GM12878 (cell line): ENCODE measurements around the gene CCDC97. TPM values are rescaled to one million over a fixed set of nuclear protein-coding genes. Genes with fewer than 3 reads are reported as not detected.

Experiments used
- ATAC-seq: fragments of 200-7000 bp; cut with Tn5 transposase; 3 replicates; pipeline ENCODE4 v1.9.1; 2020; ENCODE audit warnings: mild to moderate bottlenecking, moderate library complexity
- BruUV-seq: library from RNA; stranded (reverse); fragments of 400-500 nt; replicated peaks from 2 replicates; lab custom pipeline; 2021; lab: Mats Ljungman, UMichigan
- CTCF ChIA-PET: fragments of 300-600 bp; sonication (Branson Sonifier 250); formaldehyde crosslinking; extraction: SDS; loops from one replicate; lab custom pipeline; 2021; ENCODE audit warnings: inconsistent platforms; lab: Yijun Ruan, JAX
- POLR2A ChIA-PET: fragments of 350-600 bp; formaldehyde crosslinking; extraction: SDS; loops from one replicate; lab custom pipeline; 2021; ENCODE audit warnings: inconsistent platforms; lab: Charles Lee
- RAD21 ChIA-PET: fragments of 300-600 bp; sonication (Branson Sonifier 250); formaldehyde crosslinking; loops from one replicate; lab custom pipeline; 2023; ENCODE audit warnings: antibody characterized with exemption; ENCODE audit not compliant: unreplicated experiment; lab: Charles Lee
- SMC1A ChIA-PET: fragments of 300-600 bp; sonication (Branson Sonifier 250); formaldehyde crosslinking; loops from one replicate; lab custom pipeline; 2023; ENCODE audit not compliant: unreplicated experiment, uncharacterized antibody; lab: Charles Lee
- DNase-seq: peaks from one replicate; pipeline ENCODE4 v3.0.0-alpha.2; 2011; ENCODE audit warnings: low read depth, low spot score
- FAIRE-seq: peaks from 3 replicates; lab custom pipeline; 2011; peaks lifted over from hg19 to GRCh38; lab: Jason Lieb, UNC
- H2AFZ ChIP-seq: 2 replicates; pipeline ENCODE4 v1.6.0; 2011; ENCODE audit warnings: low read depth, low read length, control low read depth; ENCODE audit not compliant: control insufficient read depth
- H3K27ac ChIP-seq: 2 replicates; pipeline ENCODE4 v1.5.1; 2011; ENCODE audit warnings: control low read depth; ENCODE audit not compliant: control insufficient read depth, insufficient read depth
- H3K27me3 ChIP-seq, 2 experiments: replicated peaks in 1 of 2; 2 replicates each; pipeline versions ENCODE4 v1.6.0 to v1.6.1; 2011; ENCODE audit warnings: low read length in 1 of 2; ENCODE audit not compliant: control insufficient read depth in 2 of 2, insufficient read depth in 2 of 2
- H3K36me3 ChIP-seq, 2 experiments: 2 replicates each; pipeline ENCODE4 v1.5.1; 2011; ENCODE audit warnings: low read length in 1 of 2; ENCODE audit not compliant: control insufficient read depth in 2 of 2, insufficient read depth in 2 of 2
- H3K4me1 ChIP-seq: 2 replicates; pipeline ENCODE4 v1.6.1; 2011; ENCODE audit warnings: mild to moderate bottlenecking, low read length, moderate library complexity, mixed read lengths; ENCODE audit not compliant: control insufficient read depth, insufficient read depth
- H3K4me2 ChIP-seq: 2 replicates; pipeline ENCODE4 v1.6.0; 2011; ENCODE audit warnings: control low read depth; ENCODE audit not compliant: control insufficient read depth, insufficient read depth
- H3K4me3 ChIP-seq: fragments of 200-600 bp; sonication (generic); 2 replicates; pipeline ENCODE4 v1.5.1; 2016
- H3K79me2 ChIP-seq: 2 replicates; pipeline ENCODE4 v1.6.0; 2011; ENCODE audit warnings: low read length; ENCODE audit not compliant: control insufficient read depth, insufficient read depth
- H3K9ac ChIP-seq: 2 replicates; pipeline ENCODE4 v1.8.0; 2011; ENCODE audit warnings: low read length, control low read depth, mixed read lengths; ENCODE audit not compliant: control insufficient read depth, insufficient read depth
- H3K9me3 ChIP-seq: replicated peaks from 3 replicates; pipeline ENCODE4 v1.5.1; 2011; ENCODE audit warnings: mild to moderate bottlenecking, low read length; ENCODE audit not compliant: control insufficient read depth, insufficient read depth
- H4K20me1 ChIP-seq: 2 replicates; pipeline ENCODE4 v1.6.0; 2011; ENCODE audit not compliant: control insufficient read depth, insufficient read depth
- CREB1 ChIP-seq: IDR thresholded peaks from 2 replicates; pipeline ENCODE4 v1.6.1; 2012; ENCODE audit warnings: low read depth, mild to moderate bottlenecking, inconsistent platforms
- DPF2 ChIP-seq: fragments of 450-650 bp; IDR thresholded peaks from 2 replicates; pipeline ENCODE4 v1.6.1; 2017; ENCODE audit warnings: mild to moderate bottlenecking
- EGR1 ChIP-seq, 2 experiments: IDR thresholded peaks; 1 replicate in 1 of 2; 2 replicates in 1 of 2; pipeline ENCODE4 v1.6.1; 2011 to 2012; ENCODE audit warnings: low read depth in 2 of 2, low read length in 2 of 2, borderline replicate concordance in 1 of 2, mild to moderate bottlenecking in 1 of 2, moderate library complexity in 1 of 2
- FOXM1 ChIP-seq: IDR thresholded peaks from 2 replicates; pipeline ENCODE4 v1.6.1; 2012; ENCODE audit warnings: low read depth, mild to moderate bottlenecking, inconsistent platforms, low read length, moderate library complexity
- HDGF ChIP-seq: fragments of 450-650 bp; IDR thresholded peaks from 2 replicates; pipeline ENCODE4 v1.6.1; 2016; ENCODE audit warnings: antibody characterized with exemption
- LARP7 ChIP-seq: fragments of 450-650 bp; IDR thresholded peaks from 2 replicates; pipeline ENCODE4 v1.6.1; 2017; ENCODE audit warnings: mild to moderate bottlenecking
- NFXL1 ChIP-seq: fragments of 450-650 bp; IDR thresholded peaks from 2 replicates; pipeline ENCODE4 v1.6.1; 2017; ENCODE audit warnings: antibody characterized with exemption, mild to moderate bottlenecking, borderline replicate concordance
- PAX8 ChIP-seq: fragments of 450-650 bp; IDR thresholded peaks from 2 replicates; pipeline ENCODE4 v1.6.1; 2017; ENCODE audit warnings: mild to moderate bottlenecking, moderate library complexity
- POLR2A ChIP-seq: IDR thresholded peaks from 2 replicates; pipeline ENCODE4 v1.6.1; 2011; ENCODE audit warnings: low read depth, mild to moderate bottlenecking, low read length
- POLR2AphosphoS5 ChIP-seq: IDR thresholded peaks from 2 replicates; pipeline ENCODE4 v1.6.1; 2011; ENCODE audit warnings: mild to moderate bottlenecking, low read length, inconsistent platforms
- RBBP5 ChIP-seq: fragments of 200-600 bp; sonication (generic); conservative IDR thresholded peaks from 2 replicates; pipeline ENCODE4 v1.6.1; 2016
- SMAD1 ChIP-seq: fragments of 450-650 bp; IDR thresholded peaks from 2 replicates; pipeline ENCODE4 v1.6.1; 2018; ENCODE audit warnings: mild to moderate bottlenecking, low read depth; ENCODE audit not compliant: partially characterized antibody
- TCF12 ChIP-seq: IDR thresholded peaks from 2 replicates; pipeline ENCODE4 v1.6.1; 2011; ENCODE audit warnings: low read depth, mild to moderate bottlenecking, low read length
- USF2 ChIP-seq: IDR thresholded peaks from 2 replicates; pipeline ENCODE4 v1.6.1; 2011; ENCODE audit warnings: low read depth, low read length, improper control_type of control experiment, borderline replicate concordance
- ZBTB4 ChIP-seq: fragments of 450-650 bp; formaldehyde crosslinking; IDR thresholded peaks from 2 replicates; pipeline ENCODE4 v1.4.0; 2022; ENCODE audit warnings: mild to moderate bottlenecking, moderate library complexity
- ZNF622 ChIP-seq: fragments of 450-650 bp; IDR thresholded peaks from 2 replicates; pipeline ENCODE4 v1.6.1; 2017; ENCODE audit warnings: mild to moderate bottlenecking, inconsistent platforms
- WGBS: methylation state at CpG from one replicate; pipeline ENCODE4 v1.1.6; 2016; ENCODE audit warnings: low lambda C conversion rate; ENCODE audit not compliant: insufficient replicate concordance, insufficient coverage; ENCODE audit errors: missing lambda C conversion rate; 5-methylcytosine and 5-hydroxymethylcytosine counted together
- in situ Hi-C: fragments of 300-500 bp; cut with MboI; formaldehyde crosslinking; loops from 9 replicates; pipeline ENCODE4 v1.14.3; 2018; ENCODE audit warnings: mixed read lengths
- intact Hi-C: fragments of 100-400 bp; cut with micrococcal nuclease; formaldehyde crosslinking; loops from one replicate; pipeline ENCODE4 v1.14.2; 2022; ENCODE audit not compliant: unreplicated experiment
- polyA plus RNA-seq, 11 experiments: library from polyadenylated mRNA; depleted of rRNA in 4 of 11; unstranded in 6 of 11; stranded (reverse) in 5 of 11; fragments of >200 nt; fragmentation: Nextera tagmentation in 4 of 11; fragmentation: Illumina TruSeq in 1 of 11; extraction: Ambion mirVana in 4 of 11; extraction: Trizol in 1 of 11; gene quantifications; 1 replicate in 1 of 11; 2 replicates in 10 of 11; pipeline versions ENCODE4 v1.2.1 to v1.2.3, GENCODE V29; 2011 to 2016; ENCODE audit warnings: inconsistent platforms in 2 of 11, missing spikeins in 2 of 11, low read depth in 1 of 11
- total RNA-seq, 4 experiments: library from RNA; depleted of rRNA in 3 of 4; stranded (reverse); fragments of >200 nt in 3 of 4; fragmentation: Illumina TruSeq in 1 of 4; extraction: Trizol in 1 of 4; gene quantifications; 2 replicates each; pipeline versions ENCODE4 v1.2.1 to v1.2.3, GENCODE V29; 2013 to 2021
- TF ChIP-seq, protein P1 (sequence below): IDR thresholded peaks from 2 replicates; pipeline ENCODE4 v1.6.1; 2011; ENCODE audit warnings: borderline replicate concordance, low read depth, mild to moderate bottlenecking, moderate library complexity, low read length; ENCODE audit not compliant: insufficient read depth, poor library complexity, severe bottlenecking

Gene CCDC97
- total and polyA plus RNA-seq, 10 of the 15 experiments (the other 5 are each of a cell fraction or from before 2014, with no cell fraction given), result 1.8 to 34.1 (median 18.8) TPM

DNA sequence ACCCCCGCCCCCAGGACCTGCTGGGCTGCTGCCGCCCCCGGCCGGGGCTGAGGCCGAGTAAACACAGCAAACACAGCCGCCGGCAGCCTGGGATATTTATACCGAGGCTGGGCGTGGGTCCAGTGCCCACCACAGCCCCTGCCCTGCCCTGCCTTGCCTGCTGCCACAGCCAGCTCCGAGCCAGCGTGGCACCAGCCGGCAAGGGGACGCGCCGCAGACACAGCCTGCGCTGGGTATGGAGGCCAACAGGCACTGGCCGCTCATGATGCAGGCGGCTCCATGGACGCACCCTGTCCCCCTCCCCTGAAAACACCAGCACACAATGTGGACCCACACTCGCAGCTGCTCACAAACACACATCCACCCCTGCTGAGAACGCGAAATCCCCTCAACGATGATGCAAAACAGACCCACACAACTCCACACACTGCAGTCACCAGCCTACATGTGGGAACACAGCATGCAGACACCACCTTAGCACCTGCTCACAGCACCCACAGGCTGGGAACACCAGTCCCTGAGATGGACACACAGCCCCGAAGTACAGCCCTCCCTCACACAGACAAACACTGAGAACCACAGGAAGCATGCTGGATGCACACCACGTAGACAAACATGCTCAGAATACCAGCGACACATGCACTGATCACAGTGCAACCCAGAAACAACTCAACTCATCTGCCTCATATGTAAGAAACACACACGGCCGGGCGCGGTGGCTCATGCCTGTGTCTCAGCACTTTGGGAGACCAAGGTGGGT lies 16.2 kb downstream of the CCDC97 start:
- 23% methylated on average over 27 of the region's 30 CpGs for WGBS
- Histone ChIP-seq H3K27me3 (no peaks in the 10 kb centered on the region), H3K4me3 (peak overlapping the region; percentile 77; the same call in 1 of the 2 replicates), H3K4me1 (peaks cover 37% of the 10 kb centered on the region), H3K4me2 (peak overlapping the region; percentile 93), H3K36me3 (peaks cover 5 to 24% of the 10 kb centered on the region in 2 experiments), H3K79me2 (peaks cover 10% of the 10 kb centered on the region), H3K9me3 (no peaks in the 10 kb centered on the region), H3K27ac (peak overlapping the region; percentile 93), H2AFZ (no peak overlapping the region; the same call in 1 of the 2 replicates), H4K20me1 (no peaks in the 10 kb centered on the region), H3K9ac (peak overlapping the region; percentile 75; the same call in 1 of the 2 replicates)
- ChIA-PET SMC1A (interaction anchor here (1.4 to 1.8 kb wide), 4 partner anchors 18 to 67 kb away, joined by 3 to 5 read pairs (median 4); partner anchors contain the start of gene HNRNPUL1), RAD21 (interaction anchor here (0.6 to 2.8 kb wide), 4 partner anchors 17 to 28 kb away, joined by 3 to 26 read pairs (median 4); partner anchors contain the start of gene TGFB1), CTCF (interaction anchor here (0.8 to 2.1 kb wide), 5 partner anchors 18 to 126 kb away, joined by 3 to 10 read pairs (median 3); no protein-coding TSS in a partner anchor), POLR2A (no interaction called here)
- no TSS peak for BruUV-seq
- in situ Hi-C loops, result no loop called here
- intact Hi-C loops, result loop anchor here (2.0 kb wide), 1 partner anchor 25 kb away; no protein-coding TSS in a partner anchor
- FAIRE-seq (peak; percentile 86), ATAC-seq (peak; percentile 30), DNase-seq (no peak)
- peak; percentile 66 for TF ChIP-seq CREB1
- TF ChIP-seq NFXL1, result no peak
- TF ChIP-seq POLR2AphosphoS5, result peak; percentile 57; the same call in 1 of the 2 replicates
- TF ChIP-seq, protein P1, sequence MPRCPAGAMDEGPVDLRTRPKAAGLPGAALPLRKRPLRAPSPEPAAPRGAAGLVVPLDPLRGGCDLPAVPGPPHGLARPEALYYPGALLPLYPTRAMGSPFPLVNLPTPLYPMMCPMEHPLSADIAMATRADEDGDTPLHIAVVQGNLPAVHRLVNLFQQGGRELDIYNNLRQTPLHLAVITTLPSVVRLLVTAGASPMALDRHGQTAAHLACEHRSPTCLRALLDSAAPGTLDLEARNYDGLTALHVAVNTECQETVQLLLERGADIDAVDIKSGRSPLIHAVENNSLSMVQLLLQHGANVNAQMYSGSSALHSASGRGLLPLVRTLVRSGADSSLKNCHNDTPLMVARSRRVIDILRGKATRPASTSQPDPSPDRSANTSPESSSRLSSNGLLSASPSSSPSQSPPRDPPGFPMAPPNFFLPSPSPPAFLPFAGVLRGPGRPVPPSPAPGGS, result peak; percentile 7
- no peak for TF ChIP-seq ZNF622
- TF ChIP-seq ZBTB4 (CRISPR knock-in tag), result no peak
- TF ChIP-seq EGR1 (IDR thresholded peaks at IDR 0.05; ENCODE audit: borderline replicate concordance in 1 of 2, low read depth in 2 of 2, low read length in 2 of 2), result peak in 1 of 2 experiments; percentile 44; a peak in 1 of 3 replicates
- TF ChIP-seq LARP7, result 0 out of 2 replicates have a peak, but pooled peaks have one; percentile 27
- TF ChIP-seq FOXM1, result no peak
- TF ChIP-seq DPF2, result no peak; the same call in 1 of the 2 replicates
- TF ChIP-seq PAX8, result no peak
- TF ChIP-seq HDGF, result peak; percentile 83
- TF ChIP-seq USF2, result no peak
- no peak for TF ChIP-seq RBBP5
- 0 out of 2 replicates have a peak, but pooled peaks have one; percentile 30 for TF ChIP-seq TCF12
- TF ChIP-seq POLR2A, result peak; percentile 69
- TF ChIP-seq SMAD1, result no peak
